ENCODE data around the gene GNAT1. TPM values are rescaled to one million over a fixed set of nuclear protein-coding genes. Genes with fewer than 3 reads are reported as not detected.

Gene GNAT1
- total RNA-seq = not detected
- under 1 TPM in 2 of 8 donors, not detected in 6; 0.26 to 0.34 TPM for polyA plus RNA-seq (ENCODE audit: insufficient read depth in 1 of 8, insufficient read length in 8 of 8, low replicate concordance in 1 of 8)
- long read RNA-seq, donor 1 = 0 reads
- long read RNA-seq, donor 2 = 0 reads
- long read RNA-seq, donor 3 = 0 reads
- long read RNA-seq, donor 4 = 0 reads
- long read RNA-seq, donor 5 = 0 reads
- long read RNA-seq, donor 6 = 0 reads
- long read RNA-seq, donor 7 = 0 reads
- long read RNA-seq, donor 8 = 0 reads
- long read RNA-seq, donor 9 = 0 reads
- long read RNA-seq, donor 10 = 0 reads
- long read RNA-seq, donor 11 = 0 reads

DNA sequence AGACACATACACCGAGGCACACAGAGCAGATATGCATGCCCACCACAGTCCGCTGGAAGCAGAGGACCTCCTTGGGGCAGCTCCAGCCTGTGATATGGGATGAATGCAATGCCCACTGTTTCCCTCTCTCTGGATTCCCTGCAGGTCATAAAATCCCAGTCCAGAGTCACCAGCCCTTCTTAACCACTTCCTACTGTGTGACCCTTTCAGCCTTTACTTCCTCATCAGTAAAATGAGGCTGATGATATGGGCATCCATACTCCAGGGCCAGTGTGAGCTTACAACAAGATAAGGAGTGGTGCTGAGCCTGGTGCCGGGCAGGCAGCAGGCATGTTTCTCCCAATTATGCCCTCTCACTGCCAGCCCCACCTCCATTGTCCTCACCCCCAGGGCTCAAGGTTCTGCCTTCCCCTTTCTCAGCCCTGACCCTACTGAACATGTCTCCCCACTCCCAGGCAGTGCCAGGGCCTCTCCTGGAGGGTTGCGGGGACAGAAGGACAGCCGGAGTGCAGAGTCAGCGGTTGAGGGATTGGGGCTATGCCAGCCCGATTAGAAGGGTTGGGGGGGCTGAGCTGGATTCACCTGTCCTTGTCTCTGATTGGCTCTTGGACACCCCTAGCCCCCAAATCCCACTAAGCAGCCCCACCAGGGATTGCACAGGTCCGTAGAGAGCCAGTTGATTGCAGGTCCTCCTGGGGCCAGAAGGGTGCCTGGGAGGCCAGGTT lies at the start of gene GNAT1:
Gene GNAT1 (plus strand): TSS at position 675 of the 725 bp plus-strand sequence. CDS start 116 bp downstream, outside the sequence.
- WGBS (ENCODE audit: insufficient coverage) = 82% methylated on average over 2 of the region's 8 CpGs

DNA sequence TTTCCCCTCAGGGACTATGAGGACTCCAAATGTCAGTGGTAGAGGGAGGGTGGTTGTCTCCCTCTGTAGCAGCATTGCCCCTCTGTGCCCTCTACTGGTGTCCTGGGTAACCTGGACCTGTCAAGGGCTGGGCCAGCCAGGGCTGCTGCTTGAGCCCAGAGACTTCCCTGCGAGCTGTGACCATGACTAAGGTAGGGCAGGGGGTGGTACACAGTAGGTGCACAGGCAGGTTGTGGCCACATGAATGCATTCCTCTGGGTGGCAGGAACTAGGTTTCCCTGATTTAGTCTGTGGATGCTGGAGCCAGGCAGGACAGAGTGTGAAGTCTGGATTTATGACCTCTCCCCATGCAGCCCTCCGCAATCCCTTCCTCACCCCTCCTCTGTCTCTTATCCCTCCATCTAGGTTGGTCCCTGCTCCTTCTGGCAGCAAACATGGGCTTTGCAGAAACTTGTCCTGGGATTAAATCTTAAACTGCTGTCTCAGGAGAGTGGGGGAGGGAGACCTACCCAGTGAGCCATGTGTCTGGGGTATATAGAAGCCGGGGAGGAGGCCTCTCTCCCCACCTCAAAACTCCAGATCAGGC lies 45.0 kb upstream of the GNAT1 start:
- DNase-seq = no peak
- Histone ChIP-seq H3K36me3 (ENCODE audit: control insufficient read depth, insufficient read depth, low read length) (no peaks in the 10 kb centered on the region), H3K27ac (ENCODE audit: low read length) (no peak overlapping the region), H3K4me1 (ENCODE audit: control insufficient read depth, insufficient read depth, low read length) (peaks cover 27% of the 10 kb centered on the region), H3K9me3 (replicated peaks; ENCODE audit: control insufficient read depth, low read depth, low read length) (no peaks in the 10 kb centered on the region), H3K27me3 (ENCODE audit: control insufficient read depth, insufficient read depth, low read length) (no peaks in the 10 kb centered on the region), H3K4me3 (ENCODE audit: low read length) (no peak overlapping the region)
- WGBS (ENCODE audit: insufficient coverage) = 89% methylated on average over 1 of the region's 3 CpGs

More for the DNA sequence above, at the start of gene GNAT1:
- DNase-seq = no peak
- H3K27ac ChIP-seq (ENCODE audit: low read length) = no peak within 1 kb of the TSS
- H3K4me3 ChIP-seq (ENCODE audit: low read length) = no peak within 1 kb of the TSS
- peaks cover 34% of the 10 kb centered on the region for H3K4me1 ChIP-seq (ENCODE audit: control insufficient read depth, insufficient read depth, low read length)
- H3K36me3 ChIP-seq (ENCODE audit: control insufficient read depth, insufficient read depth, low read length) = peaks cover 11% of the 10 kb centered on the region
- no peaks in the 10 kb centered on the region for H3K9me3 ChIP-seq (replicated peaks; ENCODE audit: control insufficient read depth, low read depth, low read length)
- H3K27me3 ChIP-seq (ENCODE audit: control insufficient read depth, insufficient read depth, low read length) = peaks cover 38% of the 10 kb centered on the region

DNA sequence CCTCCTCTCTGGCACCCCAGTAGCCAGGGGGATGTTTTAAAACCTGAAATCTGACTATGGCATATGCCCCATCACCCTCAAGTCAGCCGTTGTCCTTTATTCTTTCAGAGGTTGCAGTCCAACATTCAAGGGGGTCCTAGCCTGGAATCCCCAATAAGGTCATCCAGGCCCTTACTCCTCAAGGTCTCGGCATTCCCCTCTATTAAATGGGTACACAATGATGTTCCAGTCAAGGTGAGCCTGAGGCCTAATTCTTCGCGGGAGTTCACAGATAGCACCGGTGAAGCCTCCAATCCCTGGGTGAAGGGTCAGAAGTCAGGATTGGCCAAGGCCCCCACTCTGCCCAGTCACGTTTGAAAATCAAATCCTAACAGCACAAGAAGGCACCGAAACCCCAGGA lies 44.4 kb upstream of the GNAT1 start:
- WGBS (ENCODE audit: insufficient coverage) = 91% methylated on average over 5 of the region's 7 CpGs
- Histone ChIP-seq H3K4me3 (ENCODE audit: low read length) (no peak overlapping the region), H3K4me1 (ENCODE audit: control insufficient read depth, insufficient read depth, low read length) (peaks cover 31% of the 10 kb centered on the region), H3K9me3 (replicated peaks; ENCODE audit: control insufficient read depth, low read depth, low read length) (no peaks in the 10 kb centered on the region), H3K27ac (ENCODE audit: low read length) (no peak overlapping the region), H3K36me3 (ENCODE audit: control insufficient read depth, insufficient read depth, low read length) (no peaks in the 10 kb centered on the region), H3K27me3 (ENCODE audit: control insufficient read depth, insufficient read depth, low read length) (no peaks in the 10 kb centered on the region)
- DNase-seq = no peak

- Histone ChIP-seq H3K27ac (ENCODE audit: low read length) (no peak overlapping the region), H3K4me3 (ENCODE audit: low read length) (no peak overlapping the region), H3K36me3 (ENCODE audit: control insufficient read depth, insufficient read depth, low read length) (no peaks in the 10 kb centered on the region), H3K27me3 (ENCODE audit: control insufficient read depth, insufficient read depth, low read length) (no peaks in the 10 kb centered on the region), H3K9me3 (replicated peaks; ENCODE audit: control insufficient read depth, low read depth, low read length) (no peaks in the 10 kb centered on the region), H3K4me1 (ENCODE audit: control insufficient read depth, insufficient read depth, low read length) (peaks cover 33% of the 10 kb centered on the region)
- no peak for DNase-seq
- WGBS (ENCODE audit: insufficient coverage) = 86% methylated on average over 1 of the region's 2 CpGs
Observed at GRCh38 chr3:50147447-50147846, 44.0 kb upstream of the GNAT1 start.

DNA sequence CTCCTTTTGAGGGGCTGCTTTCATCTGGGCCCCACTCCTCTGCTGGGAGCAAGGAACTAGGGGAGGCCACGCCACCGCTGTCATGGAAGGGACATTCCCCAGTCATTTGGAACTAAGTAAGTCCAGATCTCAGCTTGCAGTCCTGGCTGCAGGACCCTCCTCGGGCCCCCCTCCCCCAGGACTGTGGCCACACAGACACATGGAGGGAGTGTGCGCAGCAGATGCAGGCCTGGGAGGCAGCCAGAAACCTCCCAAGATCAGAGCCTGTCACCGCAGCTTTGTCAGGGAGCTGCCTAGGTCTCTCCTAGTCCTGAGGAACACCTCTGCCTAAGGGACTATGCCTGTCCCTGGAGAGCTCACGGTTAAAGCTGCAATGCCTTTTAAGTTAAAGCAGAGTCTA lies 43.5 kb upstream of the GNAT1 start:
- Histone ChIP-seq H3K36me3 (ENCODE audit: control insufficient read depth, insufficient read depth, low read length) (no peaks in the 10 kb centered on the region), H3K27ac (ENCODE audit: low read length) (no peak overlapping the region), H3K9me3 (replicated peaks; ENCODE audit: control insufficient read depth, low read depth, low read length) (no peaks in the 10 kb centered on the region), H3K27me3 (ENCODE audit: control insufficient read depth, insufficient read depth, low read length) (no peaks in the 10 kb centered on the region), H3K4me3 (ENCODE audit: low read length) (no peak overlapping the region), H3K4me1 (ENCODE audit: control insufficient read depth, insufficient read depth, low read length) (peaks cover 33% of the 10 kb centered on the region)
- DNase-seq = peak; percentile 70
- WGBS (ENCODE audit: insufficient coverage) = 13% methylated on average over 6 of the region's 6 CpGs

GRCh38 chr3:50150404-50150750 lies 41.0 kb upstream of the GNAT1 start:
- peaks cover 4% of the 10 kb centered on the region for H3K27me3 ChIP-seq (ENCODE audit: control insufficient read depth, insufficient read depth, low read length)
- H3K36me3 ChIP-seq (ENCODE audit: control insufficient read depth, insufficient read depth, low read length) = no peaks in the 10 kb centered on the region
- DNase-seq = no peak
- H3K4me1 ChIP-seq (ENCODE audit: control insufficient read depth, insufficient read depth, low read length) = peaks cover 36% of the 10 kb centered on the region
- 54% methylated on average over 1 of the region's 1 CpG for WGBS (ENCODE audit: insufficient coverage)
- no peak overlapping the region for H3K4me3 ChIP-seq (ENCODE audit: low read length)
- peak overlapping the region; percentile 51 for H3K27ac ChIP-seq (ENCODE audit: low read length)
- H3K9me3 ChIP-seq (replicated peaks; ENCODE audit: control insufficient read depth, low read depth, low read length) = no peaks in the 10 kb centered on the region

DNA sequence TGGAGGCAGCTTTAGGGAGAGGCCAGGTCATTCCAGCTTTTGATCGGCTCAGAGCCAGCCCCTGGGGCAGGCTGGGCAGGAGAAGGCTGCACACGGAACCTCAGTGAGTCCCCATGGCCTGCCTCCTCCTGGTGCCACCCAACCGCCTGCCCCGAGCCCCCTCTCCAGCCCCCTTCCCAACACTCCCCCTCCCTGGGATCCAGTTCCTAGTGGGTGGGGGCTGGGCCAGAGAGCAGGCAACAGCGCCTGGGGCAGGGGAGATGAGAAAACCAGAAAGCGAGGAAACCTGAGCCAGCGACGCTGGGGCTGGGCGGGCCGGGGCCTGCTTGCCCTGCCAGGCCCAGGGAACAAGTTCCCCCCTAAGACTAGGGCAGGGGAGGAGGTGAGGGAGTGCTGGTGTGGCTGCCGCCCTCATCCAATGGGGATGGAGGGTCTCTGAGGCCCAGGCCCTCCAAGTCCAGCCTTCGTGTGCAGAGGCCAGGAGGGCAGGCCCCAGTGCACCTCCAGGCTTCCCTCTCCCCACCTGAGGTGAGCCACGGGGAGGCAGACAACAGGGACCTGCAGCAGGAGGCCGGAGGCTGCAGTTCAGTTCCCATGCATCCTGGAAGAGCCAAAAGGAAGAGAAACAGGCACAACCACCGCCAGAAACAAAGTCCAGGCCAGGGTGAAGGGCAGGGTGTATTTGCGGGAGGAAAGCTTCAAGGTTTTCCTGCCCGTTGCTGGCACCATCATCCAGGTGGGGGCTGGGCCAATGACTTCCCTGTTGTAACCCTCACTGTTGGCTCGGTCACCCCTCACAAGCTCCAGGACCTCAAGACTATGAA lies 40.3 kb upstream of the GNAT1 start:
- Histone ChIP-seq H3K27me3 (ENCODE audit: control insufficient read depth, insufficient read depth, low read length) (peaks cover 10% of the 10 kb centered on the region), H3K9me3 (replicated peaks; ENCODE audit: control insufficient read depth, low read depth, low read length) (no peaks in the 10 kb centered on the region), H3K36me3 (ENCODE audit: control insufficient read depth, insufficient read depth, low read length) (no peaks in the 10 kb centered on the region), H3K4me3 (ENCODE audit: low read length) (no peak overlapping the region), H3K4me1 (ENCODE audit: control insufficient read depth, insufficient read depth, low read length) (peaks cover 42% of the 10 kb centered on the region), H3K27ac (ENCODE audit: low read length) (peak overlapping the region; percentile 51)
- WGBS (ENCODE audit: insufficient coverage) = 41% methylated on average over 6 of the region's 18 CpGs
- peak; percentile 83 for DNase-seq

- no peaks in the 10 kb centered on the region for H3K9me3 ChIP-seq (replicated peaks; ENCODE audit: control insufficient read depth, low read depth, low read length)
- no peak overlapping the region for H3K27ac ChIP-seq (ENCODE audit: low read length)
- peaks cover 16% of the 10 kb centered on the region for H3K27me3 ChIP-seq (ENCODE audit: control insufficient read depth, insufficient read depth, low read length)
- WGBS (ENCODE audit: insufficient coverage) = 75% methylated on average over 2 of the region's 5 CpGs
- no peak for DNase-seq
- peaks cover 49% of the 10 kb centered on the region for H3K4me1 ChIP-seq (ENCODE audit: control insufficient read depth, insufficient read depth, low read length)
- H3K4me3 ChIP-seq (ENCODE audit: low read length) = no peak overlapping the region
- no peaks in the 10 kb centered on the region for H3K36me3 ChIP-seq (ENCODE audit: control insufficient read depth, insufficient read depth, low read length)
Observed at GRCh38 chr3:50151728-50152127, 39.7 kb upstream of the GNAT1 start.

DNA sequence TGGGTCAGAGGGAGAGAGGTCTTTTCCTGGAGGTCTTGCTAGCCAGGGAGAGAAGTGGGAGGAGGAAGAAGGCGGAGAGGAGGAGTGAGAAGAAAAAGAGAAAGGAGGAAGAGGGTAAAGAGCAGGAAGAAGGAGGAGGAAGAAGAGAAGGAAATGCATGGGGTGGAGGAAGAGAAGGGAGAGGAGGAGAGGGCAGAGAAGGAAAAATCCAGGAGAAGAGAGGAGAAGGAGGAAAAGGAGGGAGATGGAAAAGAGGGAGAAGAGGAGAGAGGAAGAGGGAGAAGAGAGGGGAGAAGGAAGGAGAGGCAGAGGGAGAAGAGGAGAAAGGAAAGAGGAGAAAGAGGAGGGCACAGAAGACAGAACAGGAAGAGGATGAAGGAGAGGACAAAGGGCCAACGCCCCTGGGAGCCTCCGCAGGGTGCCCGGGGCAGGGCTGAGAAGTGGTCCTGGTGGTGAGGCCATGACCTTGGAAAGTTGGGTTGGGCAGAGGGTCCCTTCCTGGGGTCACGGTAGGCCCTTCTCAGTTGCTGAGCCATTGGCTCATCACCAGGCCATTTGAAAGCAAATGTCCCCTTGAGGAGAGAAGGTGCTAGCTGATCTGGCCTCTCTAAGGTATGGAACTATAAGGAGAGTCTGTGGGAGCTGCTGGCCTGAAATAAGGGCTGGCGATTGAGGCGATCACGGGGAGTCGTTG lies 37.5 kb upstream of the GNAT1 start:
- Histone ChIP-seq H3K9me3 (replicated peaks; ENCODE audit: control insufficient read depth, low read depth, low read length) (no peaks in the 10 kb centered on the region), H3K4me1 (ENCODE audit: control insufficient read depth, insufficient read depth, low read length) (peaks cover 61% of the 10 kb centered on the region), H3K27me3 (ENCODE audit: control insufficient read depth, insufficient read depth, low read length) (peaks cover 20% of the 10 kb centered on the region), H3K4me3 (ENCODE audit: low read length) (no peak overlapping the region), H3K27ac (ENCODE audit: low read length) (no peak overlapping the region), H3K36me3 (ENCODE audit: control insufficient read depth, insufficient read depth, low read length) (no peaks in the 10 kb centered on the region)
- 55% methylated on average over 9 of the region's 9 CpGs for WGBS (ENCODE audit: insufficient coverage)
- no peak for DNase-seq

Data from muscle of leg (tissue), 16 donors.